ENCODE data around the gene ADAM19. TPM values are rescaled to one million over a fixed set of nuclear protein-coding genes. Genes with fewer than 3 reads are reported as not detected.
"Not testable (repeated sequence)": the region's sequence is repeated elsewhere in the genome, so short reads cannot be mapped to it uniquely, and the experiment has no call there.

Gene ADAM19
- total RNA-seq, 2 donors from 2014 or later, result 9.9 to 46.1 TPM

DNA sequence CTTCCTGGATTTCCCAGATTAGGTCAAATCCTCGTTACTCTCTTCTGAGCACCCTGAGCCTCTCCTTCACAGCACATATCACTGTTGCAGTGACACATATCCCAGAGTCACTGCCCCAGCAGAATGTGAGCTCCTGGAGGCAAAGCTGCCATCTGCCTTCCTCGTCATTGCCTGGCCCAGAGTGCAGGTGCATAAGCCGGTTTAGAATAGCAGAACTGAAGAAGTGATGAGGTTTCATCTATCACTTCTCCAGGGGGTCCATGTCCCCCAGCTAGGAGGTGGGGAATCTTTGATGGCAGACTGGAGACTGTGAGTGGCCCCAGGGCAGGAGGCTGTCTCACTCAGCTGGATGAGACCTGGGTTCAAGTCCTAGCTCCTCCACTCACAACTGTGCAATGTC, 89.8 kb downstream of the ADAM19 start:
- no peak for ATAC-seq (ENCODE audit: insufficient number of reproducible peaks, low FRiP score, low read depth)
- H3K4me3 ChIP-seq, result no peak overlapping the region
- DNase-seq (ENCODE audit: low spot score), result no peak
- TF ChIP-seq, protein P1, sequence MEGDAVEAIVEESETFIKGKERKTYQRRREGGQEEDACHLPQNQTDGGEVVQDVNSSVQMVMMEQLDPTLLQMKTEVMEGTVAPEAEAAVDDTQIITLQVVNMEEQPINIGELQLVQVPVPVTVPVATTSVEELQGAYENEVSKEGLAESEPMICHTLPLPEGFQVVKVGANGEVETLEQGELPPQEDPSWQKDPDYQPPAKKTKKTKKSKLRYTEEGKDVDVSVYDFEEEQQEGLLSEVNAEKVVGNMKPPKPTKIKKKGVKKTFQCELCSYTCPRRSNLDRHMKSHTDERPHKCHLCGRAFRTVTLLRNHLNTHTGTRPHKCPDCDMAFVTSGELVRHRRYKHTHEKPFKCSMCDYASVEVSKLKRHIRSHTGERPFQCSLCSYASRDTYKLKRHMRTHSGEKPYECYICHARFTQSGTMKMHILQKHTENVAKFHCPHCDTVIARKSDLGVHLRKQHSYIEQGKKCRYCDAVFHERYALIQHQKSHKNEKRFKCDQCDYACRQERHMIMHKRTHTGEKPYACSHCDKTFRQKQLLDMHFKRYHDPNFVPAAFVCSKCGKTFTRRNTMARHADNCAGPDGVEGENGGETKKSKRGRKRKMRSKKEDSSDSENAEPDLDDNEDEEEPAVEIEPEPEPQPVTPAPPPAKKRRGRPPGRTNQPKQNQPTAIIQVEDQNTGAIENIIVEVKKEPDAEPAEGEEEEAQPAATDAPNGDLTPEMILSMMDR (IDR thresholded peaks at IDR 0.05), result no peak
- no peaks in the 10 kb centered on the region for H3K9me3 ChIP-seq
- no peaks in the 10 kb centered on the region for H3K4me1 ChIP-seq (ENCODE audit: control insufficient read depth in 1 of 2, low read depth in 2 of 2)
- no peak overlapping the region for H3K27ac ChIP-seq
- no peaks in the 10 kb centered on the region for H3K27me3 ChIP-seq (replicated peaks; ENCODE audit: insufficient read depth)
- peaks cover 38% of the 10 kb centered on the region for H3K36me3 ChIP-seq

DNA sequence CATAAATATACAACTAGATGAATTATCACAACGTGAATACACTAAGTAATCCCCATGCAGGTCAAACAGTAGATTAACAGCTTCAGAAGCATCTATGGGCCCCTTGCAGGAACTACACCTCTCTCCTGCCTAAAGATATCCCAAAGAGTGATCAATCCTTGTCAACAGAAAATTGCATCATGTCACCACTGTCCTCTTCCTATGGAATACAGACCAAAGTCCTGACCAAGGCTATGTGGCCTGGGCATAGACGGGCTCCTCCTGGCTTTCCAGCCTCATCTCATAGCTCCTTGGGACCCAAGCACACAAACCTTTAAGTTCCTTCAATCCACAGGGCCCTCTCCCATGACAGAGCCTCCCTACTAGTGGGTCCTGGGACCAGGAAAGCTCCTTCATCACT, 90.2 kb downstream of the ADAM19 start:
- ATAC-seq (ENCODE audit: insufficient number of reproducible peaks, low FRiP score, low read depth), result no peak
- TF ChIP-seq, protein P1 (IDR thresholded peaks at IDR 0.05), result no peak
- Histone ChIP-seq H3K4me3 (no peak overlapping the region), H3K4me1 (ENCODE audit: control insufficient read depth in 1 of 2, low read depth in 2 of 2) (no peaks in the 10 kb centered on the region), H3K27me3 (replicated peaks; ENCODE audit: insufficient read depth) (no peaks in the 10 kb centered on the region), H3K27ac (no peak overlapping the region), H3K9me3 (no peaks in the 10 kb centered on the region), H3K36me3 (peaks cover 36% of the 10 kb centered on the region)
- DNase-seq (ENCODE audit: low spot score), result no peak

DNA sequence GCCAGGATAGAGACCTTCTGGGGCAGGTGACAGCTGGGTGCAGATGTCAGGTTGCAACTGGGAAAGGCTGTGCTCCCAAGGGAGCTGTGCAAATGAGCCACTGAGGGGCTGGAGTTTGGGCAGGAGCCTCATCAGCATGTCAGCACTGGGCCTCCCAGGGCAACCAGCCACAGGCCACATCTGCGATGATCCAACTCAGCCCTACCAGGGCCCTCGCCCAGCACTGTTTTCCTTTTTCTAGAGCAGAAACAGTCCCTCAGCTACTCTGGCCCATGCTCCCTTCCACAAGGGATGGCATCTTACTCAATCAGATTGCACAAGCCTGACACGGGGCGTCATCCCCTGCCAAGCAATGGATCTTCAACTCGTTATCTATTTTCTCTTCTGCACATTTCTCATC, 90.8 kb downstream of the ADAM19 start:
- DNase-seq (ENCODE audit: low spot score) (no peak), ATAC-seq (ENCODE audit: insufficient number of reproducible peaks, low FRiP score, low read depth) (no peak)
- Histone ChIP-seq H3K27me3 (replicated peaks; ENCODE audit: insufficient read depth) (no peaks in the 10 kb centered on the region), H3K4me1 (ENCODE audit: control insufficient read depth in 1 of 2, low read depth in 2 of 2) (peaks cover 0 to 3% of the 10 kb centered on the region in 2 donors), H3K9me3 (no peaks in the 10 kb centered on the region), H3K36me3 (peaks cover 30% of the 10 kb centered on the region), H3K27ac (no peak overlapping the region), H3K4me3 (no peak overlapping the region)
- TF ChIP-seq, protein P1 (IDR thresholded peaks at IDR 0.05), result no peak

DNA sequence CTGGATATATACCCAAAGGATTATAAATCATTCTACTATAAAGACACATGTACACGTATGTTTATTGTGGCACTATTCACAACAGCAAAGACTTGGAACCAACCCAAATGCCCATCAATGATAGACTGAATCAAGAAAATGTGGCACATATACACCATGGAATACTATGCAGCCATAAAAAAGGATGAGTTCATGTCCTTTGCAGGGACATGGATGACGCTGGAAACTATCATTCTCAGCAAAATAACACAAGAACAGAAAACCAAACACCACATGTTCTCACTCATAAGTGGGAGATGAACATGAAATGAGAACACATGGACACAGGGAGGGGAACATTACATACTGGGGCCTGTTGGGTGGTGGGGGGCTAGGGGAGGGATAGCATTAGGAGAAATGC, 92.9 kb downstream of the ADAM19 start:
- H3K36me3 ChIP-seq, result peaks cover 20% of the 10 kb centered on the region
- not testable (repeated sequence) for H3K4me3 ChIP-seq; DNase-seq (ENCODE audit: low spot score); H3K27me3 ChIP-seq (replicated peaks; ENCODE audit: insufficient read depth); ATAC-seq (ENCODE audit: insufficient number of reproducible peaks, low FRiP score, low read depth); H3K27ac ChIP-seq; H3K9me3 ChIP-seq
- peaks cover 0 to 20% of the 10 kb centered on the region in 2 donors for H3K4me1 ChIP-seq (ENCODE audit: control insufficient read depth in 1 of 2, low read depth in 2 of 2)

DNA sequence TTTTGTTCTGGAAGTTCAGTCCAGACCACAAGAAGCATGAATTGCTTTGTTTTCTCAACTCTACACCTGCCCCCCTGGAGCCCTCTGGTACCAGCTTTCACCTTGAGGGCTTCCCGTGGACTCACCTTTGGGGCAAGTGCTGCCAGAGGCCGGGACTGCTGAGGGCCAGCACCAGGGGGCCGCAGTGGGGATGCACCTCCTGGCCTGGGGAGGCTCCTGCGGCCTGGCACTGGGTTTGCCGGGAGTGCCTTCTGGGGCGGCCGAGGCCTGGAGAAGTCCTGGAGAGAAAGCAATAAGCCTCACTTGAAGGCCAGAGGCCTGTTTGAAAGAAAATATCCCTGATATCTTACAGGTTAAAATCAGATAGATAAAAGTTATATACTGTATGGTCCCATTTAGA, 93.9 kb downstream of the ADAM19 start:
- ATAC-seq (ENCODE audit: insufficient number of reproducible peaks, low FRiP score, low read depth) (no peak), DNase-seq (ENCODE audit: low spot score) (no peak)
- peaks cover 11% of the 10 kb centered on the region for H3K36me3 ChIP-seq
- TF ChIP-seq, protein P1 (IDR thresholded peaks at IDR 0.05), result no peak
- H3K4me1 ChIP-seq (ENCODE audit: control insufficient read depth in 1 of 2, low read depth in 2 of 2), result peaks cover 0 to 20% of the 10 kb centered on the region in 2 donors
- no peak overlapping the region for H3K27ac ChIP-seq
- H3K27me3 ChIP-seq (replicated peaks; ENCODE audit: insufficient read depth), result no peaks in the 10 kb centered on the region
- H3K4me3 ChIP-seq, result no peak overlapping the region
- H3K9me3 ChIP-seq, result no peaks in the 10 kb centered on the region

DNA sequence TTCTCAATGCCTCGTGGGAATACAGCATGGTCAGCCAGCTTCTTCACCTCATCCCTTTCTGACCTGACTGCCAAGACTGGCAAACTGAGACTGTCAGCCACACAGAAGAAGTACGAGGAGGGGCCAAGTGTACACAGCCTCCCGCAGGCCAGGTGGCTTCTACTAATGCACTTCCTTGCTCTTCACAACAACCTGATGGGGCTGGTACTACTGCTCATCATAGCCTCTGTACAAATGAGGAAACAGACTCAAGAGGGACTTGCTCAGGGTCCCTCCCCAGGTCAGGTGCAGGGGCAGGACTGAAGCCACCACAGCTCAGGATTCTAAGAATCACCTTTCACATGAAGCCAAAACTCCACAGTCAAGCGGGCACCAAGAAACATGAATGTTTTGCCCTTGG, 94.3 kb downstream of the ADAM19 start:
- Histone ChIP-seq H3K9me3 (no peaks in the 10 kb centered on the region), H3K27me3 (replicated peaks; ENCODE audit: insufficient read depth) (no peaks in the 10 kb centered on the region), H3K36me3 (peaks cover 7% of the 10 kb centered on the region), H3K4me1 (ENCODE audit: control insufficient read depth in 1 of 2, low read depth in 2 of 2) (peaks cover 0 to 20% of the 10 kb centered on the region in 2 donors), H3K4me3 (no peak overlapping the region), H3K27ac (no peak overlapping the region)
- no peak for ATAC-seq (ENCODE audit: insufficient number of reproducible peaks, low FRiP score, low read depth)
- TF ChIP-seq, protein P1 (IDR thresholded peaks at IDR 0.05), result no peak
- DNase-seq (ENCODE audit: low spot score), result no peak

Measured in thoracic aorta (tissue), 2 donors.